Type B pancreatic cell (in vitro differentiated cells): Measurements from ENCODE around the gene ACTN4. TPM values are rescaled to one million over a fixed set of nuclear protein-coding genes. Genes with fewer than 3 reads are reported as not detected.

ENCODE experiments used
- DNase-seq: peaks from one replicate; pipeline ENCODE4 v3.0.0; 2021; ENCODE audit warnings: mixed read lengths; ENCODE audit not compliant: unreplicated experiment; ENCODE audit errors: extremely low spot score
- H3K27ac Mint-ChIP-seq: 2 replicates; pipeline ENCODE4 v1.8.0; 2021; ENCODE audit warnings: mild to moderate bottlenecking, mixed read lengths
- H3K27me3 Mint-ChIP-seq: 2 replicates; pipeline ENCODE4 v1.8.0; 2021; ENCODE audit warnings: mixed read lengths
- H3K36me3 Mint-ChIP-seq: 2 replicates; pipeline ENCODE4 v1.8.0; 2021; ENCODE audit warnings: mixed read lengths
- H3K4me1 Mint-ChIP-seq: one replicate; pipeline ENCODE4 v1.8.0; 2021; ENCODE audit warnings: mixed read lengths; ENCODE audit not compliant: unreplicated experiment
- H3K4me3 Mint-ChIP-seq: 2 replicates; pipeline ENCODE4 v1.8.0; 2021; ENCODE audit warnings: mild to moderate bottlenecking, mixed read lengths
- H3K9me3 Mint-ChIP-seq: 2 replicates; pipeline ENCODE4 v1.8.0; 2021; ENCODE audit warnings: mixed read lengths
- CTCF ChIP-seq: fragments of 200-600 bp; sonication (generic); conservative IDR thresholded peaks from 2 replicates; pipeline ENCODE4 v1.5.0; 2021; ENCODE audit warnings: antibody characterized with exemption, mild to moderate bottlenecking
- total RNA-seq: library from RNA; stranded (reverse); gene quantifications from 2 replicates; pipeline ENCODE4 v1.2.1, GENCODE V29; 2021; ENCODE audit warnings: low replicate concordance

Gene ACTN4
- total RNA-seq, 1 donor from 2014 or later, result 475 TPM

GRCh38 chr19:38719761-38720558 is 72.5 kb downstream of the ACTN4 start:
- Mint-ChIP-seq H3K4me3 (no peak overlapping the region), H3K27ac (peak overlapping the region; percentile 75), H3K27me3 (no peaks in the 10 kb centered on the region), H3K36me3 (no peaks in the 10 kb centered on the region), H3K9me3 (no peaks in the 10 kb centered on the region), H3K4me1 (no peaks in the 10 kb centered on the region)
- no peak for TF ChIP-seq CTCF
- no peak for DNase-seq

DNA sequence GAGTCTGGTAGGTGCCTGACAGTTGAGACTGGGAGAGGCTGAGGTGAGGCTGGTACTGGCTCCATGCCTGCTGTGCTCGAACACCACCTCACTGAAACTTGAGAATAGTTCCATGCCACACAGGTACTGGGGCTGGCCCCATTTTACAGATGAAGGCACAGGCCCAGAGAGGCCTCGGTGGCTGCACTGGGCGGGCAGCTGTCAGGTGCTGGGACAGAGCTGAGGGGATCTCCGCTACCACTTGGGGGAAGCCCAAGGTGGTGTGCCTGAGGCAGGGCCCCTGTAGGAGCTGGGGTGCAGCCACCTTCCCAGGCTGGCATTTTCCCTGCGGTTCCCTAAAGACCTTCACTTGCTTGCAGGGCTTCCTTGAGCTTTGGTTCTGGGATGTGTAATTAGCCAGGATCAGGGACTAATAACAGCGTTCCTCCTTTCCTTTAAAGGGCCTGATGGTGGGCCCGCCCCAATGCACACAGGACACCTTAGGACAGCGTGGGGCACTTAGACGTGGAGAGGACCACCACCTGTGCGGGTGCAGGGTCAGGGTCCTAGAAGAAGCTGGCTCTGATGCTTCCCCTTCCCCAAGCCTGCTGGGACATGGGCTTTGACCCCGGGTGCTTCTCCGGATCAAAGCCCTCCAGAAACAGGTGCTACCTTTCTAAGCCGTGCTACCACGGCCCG is 73.2 kb downstream of the ACTN4 start:
- no peak for DNase-seq
- Mint-ChIP-seq H3K4me3 (no peak overlapping the region), H3K9me3 (no peaks in the 10 kb centered on the region), H3K36me3 (no peaks in the 10 kb centered on the region), H3K27ac (peak overlapping the region; percentile 29), H3K27me3 (no peaks in the 10 kb centered on the region), H3K4me1 (no peaks in the 10 kb centered on the region)
- no peak for TF ChIP-seq CTCF

- H3K36me3 Mint-ChIP-seq, result no peaks in the 10 kb centered on the region
These were observed 74.0 kb downstream of the ACTN4 start for GRCh38 chr19:38721496-38721895.

DNA sequence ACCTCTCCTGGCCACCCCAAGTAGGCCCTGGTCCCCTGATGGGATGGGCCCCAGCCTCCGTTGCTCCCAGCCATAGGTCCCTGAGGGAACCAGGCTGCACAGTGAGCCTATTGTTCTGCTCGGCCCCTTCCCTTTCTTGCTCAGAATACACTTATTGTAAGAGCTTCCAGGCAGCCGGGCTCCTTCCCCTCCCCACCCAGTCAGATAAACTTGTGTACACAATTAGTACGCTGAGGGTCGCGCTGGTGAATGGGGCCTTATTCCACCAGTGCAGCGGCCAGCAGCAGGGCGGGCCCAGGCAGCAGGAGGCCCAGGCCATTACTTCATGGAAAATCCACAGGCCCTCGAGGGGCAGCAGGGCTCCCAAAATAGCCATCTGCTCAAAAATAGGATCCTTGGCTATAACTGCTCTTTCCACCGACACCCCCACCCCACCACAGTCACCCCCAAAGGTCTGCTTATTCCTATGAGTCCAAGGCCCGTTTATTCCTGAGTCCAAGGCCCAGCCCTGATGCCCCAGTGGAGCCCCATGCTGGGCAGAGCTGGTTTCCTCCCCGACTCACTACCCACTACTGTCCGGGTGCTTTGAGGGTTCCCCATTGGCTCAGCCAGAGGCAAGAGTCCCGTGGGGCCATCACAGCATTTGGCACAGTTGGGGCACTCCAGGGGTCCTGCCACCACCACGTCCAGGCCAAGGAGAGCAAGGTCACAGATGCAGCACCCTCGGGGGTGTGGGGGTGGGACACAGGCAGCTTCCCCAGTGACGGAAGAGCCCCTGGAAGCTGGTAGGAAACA is 74.7 kb downstream of the ACTN4 start:
- H3K27me3 Mint-ChIP-seq, result no peaks in the 10 kb centered on the region
- no peak for DNase-seq

More at GRCh38 chr19:38721496-38721895, 74.0 kb downstream of the ACTN4 start:
- Mint-ChIP-seq H3K27ac (peak overlapping the region; percentile 29), H3K4me1 (no peaks in the 10 kb centered on the region), H3K9me3 (no peaks in the 10 kb centered on the region), H3K4me3 (no peak overlapping the region), H3K27me3 (no peaks in the 10 kb centered on the region)
- no peak for TF ChIP-seq CTCF
- DNase-seq, result no peak

More for the DNA sequence above, 74.7 kb downstream of the ACTN4 start:
- Mint-ChIP-seq H3K4me3 (no peak overlapping the region), H3K4me1 (no peaks in the 10 kb centered on the region), H3K36me3 (no peaks in the 10 kb centered on the region), H3K27ac (peak overlapping the region; percentile 61), H3K9me3 (no peaks in the 10 kb centered on the region)
- TF ChIP-seq CTCF, result no peak
